ENCODE measurements around the gene DGKB.

DNA sequence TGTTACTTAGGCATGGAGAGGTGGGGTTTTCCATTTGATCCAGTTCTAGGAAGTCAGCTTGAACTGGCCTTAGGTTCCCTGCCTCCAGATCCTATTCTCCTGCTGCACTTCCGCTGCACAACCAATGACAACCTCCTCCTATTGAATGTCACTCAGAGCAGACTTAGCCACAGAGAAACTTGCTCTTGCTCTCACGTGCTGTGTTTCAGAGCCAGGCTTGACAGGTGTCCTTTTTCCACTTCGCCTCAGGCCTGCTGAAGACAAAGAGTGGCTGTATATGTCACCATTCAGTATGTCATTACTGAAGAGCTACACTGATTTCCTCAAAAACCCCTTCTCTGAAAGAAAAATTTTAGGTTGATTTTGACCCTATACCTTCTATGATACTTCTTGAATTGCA is 797.7 kb downstream of the DGKB start:
- TF ChIP-seq POLR2A (IDR thresholded peaks at IDR 0.05): no peak
- TF ChIP-seq, protein P1, sequence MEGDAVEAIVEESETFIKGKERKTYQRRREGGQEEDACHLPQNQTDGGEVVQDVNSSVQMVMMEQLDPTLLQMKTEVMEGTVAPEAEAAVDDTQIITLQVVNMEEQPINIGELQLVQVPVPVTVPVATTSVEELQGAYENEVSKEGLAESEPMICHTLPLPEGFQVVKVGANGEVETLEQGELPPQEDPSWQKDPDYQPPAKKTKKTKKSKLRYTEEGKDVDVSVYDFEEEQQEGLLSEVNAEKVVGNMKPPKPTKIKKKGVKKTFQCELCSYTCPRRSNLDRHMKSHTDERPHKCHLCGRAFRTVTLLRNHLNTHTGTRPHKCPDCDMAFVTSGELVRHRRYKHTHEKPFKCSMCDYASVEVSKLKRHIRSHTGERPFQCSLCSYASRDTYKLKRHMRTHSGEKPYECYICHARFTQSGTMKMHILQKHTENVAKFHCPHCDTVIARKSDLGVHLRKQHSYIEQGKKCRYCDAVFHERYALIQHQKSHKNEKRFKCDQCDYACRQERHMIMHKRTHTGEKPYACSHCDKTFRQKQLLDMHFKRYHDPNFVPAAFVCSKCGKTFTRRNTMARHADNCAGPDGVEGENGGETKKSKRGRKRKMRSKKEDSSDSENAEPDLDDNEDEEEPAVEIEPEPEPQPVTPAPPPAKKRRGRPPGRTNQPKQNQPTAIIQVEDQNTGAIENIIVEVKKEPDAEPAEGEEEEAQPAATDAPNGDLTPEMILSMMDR (IDR thresholded peaks at IDR 0.05): no peak
- no peak for TF ChIP-seq POLR2AphosphoS5 (IDR thresholded peaks at IDR 0.05)
- TF ChIP-seq EP300 (IDR thresholded peaks at IDR 0.05): no peak

All from sigmoid colon (tissue), 4 donors.